Measurements from ENCODE around the gene LSM2.
"Not testable (repeated sequence)": the region's sequence is repeated elsewhere in the genome, so short reads cannot be mapped to it uniquely, and the experiment has no call there.

LSM2 gene

DNA sequence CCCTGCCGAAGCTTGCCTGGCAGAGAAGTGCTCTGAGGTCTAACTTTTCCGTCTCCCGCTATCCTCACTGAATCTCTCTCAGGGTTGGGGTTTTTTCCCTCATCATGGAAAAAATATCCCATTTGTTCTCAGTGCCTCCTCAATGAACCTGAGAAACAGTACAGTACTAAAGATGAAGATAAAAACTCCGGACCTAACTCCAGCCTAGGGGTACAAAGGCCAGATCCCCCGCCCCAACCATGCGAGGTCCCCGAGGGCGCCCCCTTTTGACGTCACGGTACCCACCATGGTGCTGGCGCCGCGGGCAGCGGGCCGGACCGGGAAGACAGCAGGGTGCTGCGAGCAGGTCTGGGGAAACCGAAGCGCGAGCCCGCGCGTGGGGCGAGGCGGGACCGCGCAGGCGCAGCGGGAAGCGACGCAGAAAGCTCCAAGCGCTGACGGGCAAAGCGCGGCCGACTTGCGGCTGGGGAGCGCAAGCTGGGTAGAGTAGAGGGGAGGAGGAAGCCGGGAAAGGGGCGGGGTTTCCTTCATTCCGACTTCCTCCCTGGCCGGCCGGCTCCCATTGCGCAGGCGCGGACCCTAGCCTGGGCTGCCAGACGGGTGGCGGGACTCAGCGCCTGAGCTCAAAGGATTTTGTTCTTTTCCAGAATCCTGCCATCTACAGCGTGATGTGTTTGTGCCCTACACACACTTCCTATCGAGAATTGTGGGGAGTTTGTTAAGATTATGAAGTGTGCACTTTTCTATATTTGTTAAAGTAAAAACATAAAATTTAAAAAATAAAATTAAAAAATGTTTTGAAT is at the start of gene LSM2:
LSM2 (minus strand) TSS at position 497 of the 803 bp plus-strand sequence; CDS start at position 288, 209 bp downstream.
- peak; percentile 96 to 98 for DNase-seq

DNA sequence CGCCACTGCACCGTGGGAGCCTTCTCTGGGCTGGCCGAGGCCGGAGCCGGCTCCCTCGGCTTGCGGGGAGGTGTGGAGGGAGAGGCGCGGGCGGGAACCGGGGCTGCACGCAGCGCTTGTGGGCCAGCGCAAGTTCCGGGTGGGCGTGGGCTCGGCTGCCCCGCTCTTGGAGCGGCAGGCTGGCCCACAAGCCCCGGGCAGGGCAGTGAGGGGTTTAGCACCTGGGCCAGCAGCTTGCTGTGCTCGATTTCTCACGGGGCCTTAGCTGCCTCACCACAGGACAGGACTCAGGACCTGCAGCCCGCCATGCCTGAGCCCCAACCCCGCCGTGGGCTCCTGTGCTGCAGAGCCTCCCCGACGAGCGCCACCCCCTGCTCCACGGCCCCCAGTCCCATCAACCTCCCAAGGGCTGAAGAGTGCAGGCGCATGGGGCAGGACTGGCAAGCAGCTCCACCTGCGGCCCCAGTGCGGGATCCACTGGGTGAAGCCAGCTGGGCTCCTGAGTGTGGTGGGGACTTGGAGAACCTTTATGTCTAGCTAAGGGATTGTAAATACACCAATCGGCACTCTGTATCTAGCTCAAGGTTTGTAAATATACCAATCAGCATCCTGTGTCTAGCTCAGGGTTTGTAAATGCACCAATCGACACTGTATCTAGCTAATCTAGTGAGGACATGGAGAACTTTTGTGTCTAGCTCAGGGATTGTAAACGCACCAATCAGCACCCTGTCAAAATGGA is 45.4 kb upstream of the LSM2 start:
- not testable (repeated sequence) for DNase-seq

DNA sequence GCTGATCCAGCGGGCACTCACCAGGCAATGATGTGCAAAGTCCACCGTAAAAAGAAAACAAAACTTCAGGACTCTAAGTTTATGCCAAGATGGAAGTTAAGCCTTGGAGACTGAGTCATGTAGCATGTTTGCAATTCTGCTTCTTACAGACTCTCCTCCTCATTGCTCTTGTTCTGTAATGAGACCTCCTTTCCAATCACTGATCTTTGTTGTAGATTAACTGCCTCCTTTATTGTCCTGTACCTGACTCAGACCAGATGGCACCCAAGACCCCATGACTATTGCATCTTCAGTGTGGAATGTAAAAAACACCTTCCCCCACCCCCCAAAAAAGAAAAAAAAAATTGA is 44.7 kb upstream of the LSM2 start:
- no peak for DNase-seq

DNA sequence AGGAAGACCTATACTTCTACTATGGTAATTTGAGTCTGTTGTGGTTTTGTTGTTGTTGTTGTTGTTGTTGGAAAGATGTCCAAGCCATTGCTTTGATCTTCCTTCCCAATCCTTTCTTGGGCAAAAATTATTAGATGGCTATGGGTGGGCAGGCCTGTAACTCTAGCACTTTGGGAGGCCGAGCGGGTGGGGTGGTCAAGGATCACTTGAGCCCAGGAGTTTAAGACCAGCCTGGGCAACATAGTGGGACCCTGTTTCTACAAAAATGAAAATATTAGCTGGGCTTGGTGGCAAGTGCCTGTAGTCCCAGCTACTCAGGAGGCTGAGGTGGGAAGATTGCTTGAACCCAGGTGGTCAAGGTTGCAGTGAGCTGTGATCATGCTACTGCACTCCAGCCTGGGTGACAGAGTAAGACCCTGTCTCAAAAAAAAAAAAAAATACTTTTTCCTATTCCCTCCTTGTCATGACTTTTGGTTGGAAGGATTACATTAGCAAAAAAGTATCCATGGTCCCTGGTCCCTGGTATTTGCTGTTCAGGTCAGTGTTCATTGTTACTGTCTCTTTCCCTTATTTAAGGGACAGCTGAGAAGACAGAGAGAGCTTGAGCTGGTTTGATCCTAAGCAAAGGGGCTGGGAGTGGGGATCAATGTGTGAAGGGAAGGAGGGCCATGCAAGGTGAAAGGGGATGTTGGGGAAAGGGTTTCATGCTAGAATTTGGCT is 44.2 kb upstream of the LSM2 start:
- DNase-seq = no peak

DNA sequence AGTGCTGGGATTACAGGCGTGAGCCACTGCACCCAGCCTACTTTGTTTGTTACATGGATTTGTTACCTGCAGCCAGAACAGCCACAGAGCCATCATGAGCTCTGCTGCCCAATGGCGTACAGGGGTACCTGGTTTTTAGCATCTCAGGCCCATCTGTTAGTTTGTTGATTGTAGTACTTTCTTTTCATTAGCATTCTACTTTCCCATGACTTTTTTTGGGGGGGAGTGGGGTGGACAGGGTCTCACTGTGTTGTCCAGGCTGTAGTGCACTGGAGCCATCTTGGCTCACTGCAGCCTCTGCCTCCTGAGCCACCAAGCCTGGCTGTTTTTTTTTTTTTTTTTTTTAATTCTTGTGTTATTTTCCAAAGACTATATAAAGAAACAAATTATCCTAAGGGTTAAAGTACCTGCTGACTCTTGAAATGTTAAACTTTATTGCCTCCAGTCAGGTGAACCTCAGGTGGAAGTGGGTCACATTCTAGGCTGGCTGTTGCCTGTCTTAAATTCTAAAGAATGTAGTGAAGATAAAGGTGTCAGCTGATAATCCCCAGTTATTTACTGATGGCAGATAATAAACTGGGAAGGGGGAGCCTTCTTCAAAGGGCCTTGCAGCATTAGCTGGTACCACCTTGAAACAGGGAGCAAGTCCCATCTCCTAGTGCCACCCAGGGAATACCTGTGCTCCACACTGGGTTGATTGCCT is 40.7 kb upstream of the LSM2 start:
- no peak for DNase-seq

DNA sequence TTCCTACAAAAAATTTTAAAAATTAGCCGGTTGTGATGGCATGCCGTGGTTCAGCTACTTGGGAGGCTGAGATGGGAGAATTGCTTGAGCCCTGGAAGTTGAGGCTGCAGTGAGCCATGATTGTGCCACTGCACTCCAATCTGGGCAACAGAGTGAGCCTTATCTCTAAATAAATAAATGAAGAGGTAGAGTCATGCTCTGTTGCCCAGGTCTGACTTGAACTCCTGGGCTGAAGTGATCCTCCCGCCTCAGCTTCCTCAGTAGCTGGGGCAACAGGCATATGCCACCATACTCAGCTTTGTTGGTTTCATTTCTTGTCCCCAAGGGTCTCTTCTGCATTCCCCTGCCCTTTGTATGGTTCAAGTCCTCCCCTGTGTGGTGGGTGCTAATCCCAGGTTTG is 37.7 kb upstream of the LSM2 start:
- DNase-seq = no peak

DNA sequence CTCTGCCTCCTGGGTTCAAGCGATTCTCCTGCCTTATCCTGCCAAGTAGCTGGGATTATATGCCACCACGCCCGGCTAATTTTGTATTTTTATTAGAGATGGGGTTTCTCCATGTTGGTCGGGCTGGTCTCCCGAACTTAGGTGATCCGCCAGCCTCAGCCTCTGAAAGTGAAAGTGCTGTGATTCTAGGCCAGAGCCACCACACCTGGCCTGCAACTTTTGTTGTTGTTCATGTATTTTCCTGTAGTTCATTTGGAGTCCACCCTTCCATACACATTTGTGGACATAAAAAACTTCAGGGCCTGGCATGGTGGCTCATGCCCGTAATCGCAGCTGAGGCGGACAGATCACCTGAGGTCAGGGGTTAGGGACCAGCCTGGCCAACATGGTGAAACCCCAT is 35.3 kb upstream of the LSM2 start:
- DNase-seq = no peak

DNA sequence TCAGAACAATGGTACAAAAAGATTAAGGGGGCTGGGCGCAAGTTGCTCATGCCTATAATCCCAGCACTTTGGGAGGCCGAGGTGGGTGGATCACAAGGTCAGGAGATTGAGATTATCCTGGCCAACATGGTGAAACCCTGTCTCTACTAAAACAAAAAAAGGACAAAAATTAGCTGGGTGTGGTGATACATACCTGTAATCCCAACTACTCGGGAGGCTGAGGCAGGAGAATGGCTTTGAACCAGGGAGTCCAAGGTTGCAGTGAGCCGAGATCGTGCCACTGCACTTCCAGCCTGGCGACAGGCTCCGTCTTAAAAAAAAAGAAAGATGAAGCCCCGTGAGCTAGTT is 33.0 kb upstream of the LSM2 start:
- not testable (repeated sequence) for DNase-seq

DNA sequence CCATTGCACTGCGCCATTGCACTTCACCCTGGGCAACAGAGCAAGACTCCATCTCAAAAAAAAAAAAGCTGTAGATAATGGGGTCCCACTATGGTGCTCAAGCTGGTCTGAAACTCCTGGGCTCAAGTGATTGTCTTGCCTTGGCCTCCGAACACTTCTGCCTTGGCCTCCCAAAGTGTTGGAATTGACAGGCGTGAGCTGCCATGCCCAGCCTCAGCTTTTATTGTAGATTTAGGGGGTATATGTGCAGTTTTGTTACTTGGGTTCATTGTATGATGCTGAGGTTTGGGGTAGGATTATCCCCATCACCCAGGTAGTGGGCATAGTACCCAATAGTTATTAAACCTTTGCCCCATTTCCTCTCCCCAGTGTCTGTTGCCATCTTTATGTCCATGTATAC is 32.2 kb upstream of the LSM2 start:
- no peak for DNase-seq

DNA sequence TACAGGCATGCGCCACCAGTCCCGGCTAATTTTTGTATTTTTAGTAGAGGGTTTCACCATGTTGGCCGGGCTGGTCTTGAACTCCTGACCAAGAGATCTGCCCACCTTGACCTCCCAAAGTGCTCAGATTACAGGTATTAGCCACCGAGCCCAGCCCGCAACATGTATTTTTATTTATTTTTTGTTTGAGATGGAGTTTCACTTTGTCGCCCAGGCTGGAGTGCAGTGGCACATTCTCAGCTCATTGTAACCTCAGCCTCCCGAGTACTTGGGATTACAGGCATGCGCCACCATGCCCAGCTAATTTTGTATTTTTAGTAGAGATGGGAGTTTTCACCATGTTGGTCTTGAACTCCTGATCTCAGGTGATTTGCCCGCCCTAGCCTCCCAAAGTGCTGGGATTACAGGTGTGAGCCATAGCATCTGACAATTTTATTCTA is 31.4 kb upstream of the LSM2 start:
- DNase-seq = not testable (repeated sequence)

DNA sequence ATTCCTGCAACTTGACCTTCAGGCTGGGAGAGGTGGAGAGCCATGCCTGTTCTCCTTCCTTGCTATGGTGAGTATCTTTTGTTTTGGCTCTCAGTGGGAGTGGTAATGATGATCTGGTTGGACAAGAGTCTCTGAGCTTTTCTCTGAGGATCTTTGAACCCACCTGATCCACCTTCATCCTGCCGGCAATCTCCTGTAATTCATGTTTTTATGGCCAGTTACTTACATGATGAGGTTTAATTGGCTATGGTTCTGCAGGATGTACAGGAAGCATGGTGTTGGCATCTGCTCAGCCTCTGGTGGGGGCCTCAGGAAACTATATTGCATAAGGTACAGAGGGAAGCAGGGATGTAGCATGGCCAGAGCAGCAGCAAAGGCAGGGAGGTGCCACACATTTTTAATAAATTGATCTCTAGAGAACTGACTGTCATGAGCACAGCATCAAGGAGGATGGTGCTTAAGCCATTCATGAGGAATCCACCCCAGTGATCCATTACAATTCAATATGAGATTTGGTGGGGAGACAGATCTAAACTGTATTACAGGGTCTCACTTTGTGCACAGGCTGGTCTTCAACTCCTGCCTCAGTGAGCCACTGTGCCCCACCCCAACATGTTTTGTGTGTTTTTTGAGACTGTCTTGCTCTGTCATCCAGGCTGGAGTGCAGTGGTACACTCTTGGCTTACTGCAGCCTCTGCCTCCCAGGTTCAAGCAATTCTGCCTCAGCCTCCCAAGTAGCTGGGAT is 30.8 kb upstream of the LSM2 start:
- DNase-seq = no peak

DNA sequence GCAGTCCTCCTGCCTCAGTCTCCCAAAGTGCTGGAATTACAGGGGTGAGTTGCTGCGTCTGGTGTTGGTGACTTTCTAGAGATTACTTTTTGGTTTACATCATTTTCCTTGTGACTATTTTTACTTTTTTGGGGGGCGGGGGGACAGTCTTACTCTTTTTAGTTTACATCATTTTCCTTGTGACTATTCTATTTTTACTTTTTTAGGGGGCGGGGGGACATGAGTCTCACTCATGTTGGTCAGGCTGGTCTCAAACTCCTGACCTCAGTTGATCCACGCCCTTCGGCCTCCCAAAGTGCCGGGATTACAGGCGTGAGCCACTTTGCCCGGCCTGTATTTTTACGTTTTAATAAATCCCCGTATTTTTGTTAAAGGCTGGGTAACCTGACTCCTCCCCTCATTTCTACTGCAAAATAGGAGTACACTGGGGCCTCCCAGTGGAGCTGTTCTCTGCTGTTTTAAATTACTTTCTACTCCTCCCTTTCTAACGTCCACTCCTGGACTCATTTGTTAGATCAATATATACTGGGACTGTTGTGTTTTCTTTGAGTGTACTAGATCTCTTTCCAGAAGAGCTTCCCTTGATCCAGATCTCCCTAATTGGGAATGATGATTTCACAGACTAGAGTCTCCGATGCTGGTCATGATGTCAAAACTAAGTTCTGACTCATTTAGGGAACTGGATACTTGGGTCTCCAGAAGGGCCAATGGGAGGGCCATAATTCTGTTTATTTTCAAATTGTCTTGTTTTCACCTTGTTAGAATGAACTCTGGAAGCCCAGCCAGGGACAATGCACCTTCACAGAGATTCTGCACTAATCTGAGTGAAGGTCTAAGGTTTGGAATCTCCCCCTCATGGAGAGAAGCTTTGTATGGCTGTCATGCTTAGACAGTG is 30.0 kb upstream of the LSM2 start:
- DNase-seq = no peak

DNA sequence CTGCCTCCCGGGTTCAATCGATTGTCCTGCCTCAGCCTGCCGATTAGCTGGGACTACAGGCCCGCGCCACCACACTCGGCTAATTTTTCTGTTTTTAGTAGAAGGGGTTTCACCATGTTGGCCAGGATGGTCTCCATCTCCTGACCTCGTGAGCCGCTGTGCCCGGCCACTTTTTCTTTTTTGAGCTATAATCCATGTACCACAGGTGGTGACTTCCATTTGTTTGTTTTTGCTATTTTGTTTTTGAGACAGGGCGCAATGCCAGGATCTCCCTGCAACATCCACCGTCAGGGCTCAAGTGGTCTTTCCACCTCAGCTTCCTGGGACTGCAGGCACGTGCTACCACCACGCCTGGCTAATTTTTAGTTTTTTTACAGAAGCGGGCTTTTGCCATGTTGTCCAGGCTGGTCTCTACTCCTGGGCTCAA is 29.3 kb upstream of the LSM2 start:
- no peak for DNase-seq

DNA sequence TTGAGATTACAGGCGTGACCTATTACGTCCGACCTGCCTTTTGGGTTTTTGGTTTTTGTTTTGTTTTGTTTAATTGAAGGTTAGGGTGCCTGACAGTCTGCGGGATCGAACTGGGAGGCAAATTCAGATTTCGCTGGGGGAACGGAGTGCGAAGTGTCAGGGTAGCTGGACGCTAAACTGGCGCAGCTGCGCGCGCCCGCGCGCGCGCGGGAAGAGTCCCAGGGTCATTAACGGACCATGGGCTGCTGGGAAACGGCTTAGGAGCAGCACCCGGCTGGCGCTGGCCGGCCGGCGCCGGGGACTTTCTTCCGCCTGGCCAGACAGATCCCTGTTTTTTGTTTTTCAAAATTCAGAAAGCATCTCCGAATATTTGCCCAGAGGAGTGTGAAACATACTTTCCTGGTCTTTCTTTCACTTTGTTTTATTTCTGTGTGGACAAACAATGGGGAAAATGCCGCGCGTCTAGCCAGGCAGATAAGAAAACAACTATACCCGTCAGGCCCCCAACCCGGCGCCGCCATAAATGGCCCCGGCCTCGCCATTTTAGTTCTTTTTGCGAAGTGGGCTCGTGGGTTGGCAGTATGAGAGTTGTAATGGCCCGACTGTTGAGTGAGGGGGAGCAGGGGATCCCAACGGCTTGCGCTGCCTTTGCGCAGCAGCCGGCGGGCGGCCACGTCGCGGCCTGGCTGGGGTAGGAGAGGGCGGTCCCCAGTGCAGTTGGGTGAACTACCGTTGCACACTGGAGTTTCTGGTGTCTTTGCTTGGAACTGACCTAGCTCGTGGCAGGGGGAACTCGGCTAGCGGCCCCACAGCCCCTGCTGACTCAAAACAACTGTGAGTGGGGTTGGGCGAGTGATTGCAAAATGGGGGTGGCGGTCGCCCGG is 27.8 kb upstream of the LSM2 start:
- DNase-seq = peak; percentile 80 to 81

DNA sequence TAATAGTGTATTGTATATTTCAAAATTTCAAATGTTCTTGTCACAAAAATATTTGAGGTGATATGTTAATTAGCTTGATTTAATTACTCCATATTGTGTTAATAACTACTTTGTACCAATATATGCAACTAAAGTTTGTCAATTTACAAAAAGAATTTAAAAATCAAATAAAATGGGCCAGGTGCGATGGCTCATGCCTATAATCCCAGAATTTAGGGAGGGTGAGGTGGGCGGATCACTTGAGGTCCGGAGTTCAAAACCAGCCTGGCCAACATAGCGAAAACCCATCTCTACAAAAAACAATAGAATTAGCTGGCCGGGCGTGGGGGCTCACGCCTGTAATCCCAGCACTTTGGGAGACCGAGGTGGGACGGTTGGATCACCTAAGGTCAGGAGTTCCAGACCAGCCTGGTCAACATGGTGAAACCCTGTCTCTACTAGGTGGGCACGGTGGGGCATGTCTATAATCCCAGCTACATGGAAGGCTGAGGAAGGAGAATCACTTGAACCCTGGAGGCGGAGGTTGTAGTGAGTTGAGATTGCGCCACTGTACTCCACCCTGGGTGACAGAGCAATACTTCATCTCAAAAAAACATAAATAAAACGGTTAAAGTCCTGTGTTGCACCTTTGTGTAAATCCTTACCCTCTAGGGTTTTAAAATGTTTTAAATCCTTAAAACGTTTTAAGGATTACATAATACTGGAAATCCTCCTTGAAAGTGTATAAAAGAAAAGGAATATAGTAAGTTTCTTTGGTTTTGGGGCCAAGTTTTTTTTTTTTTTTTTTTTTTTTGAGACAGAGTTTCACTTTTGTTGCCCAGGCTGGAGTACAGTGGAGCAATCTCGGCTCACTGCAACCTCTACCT is 24.8 kb upstream of the LSM2 start:
- DNase-seq = no peak

DNA sequence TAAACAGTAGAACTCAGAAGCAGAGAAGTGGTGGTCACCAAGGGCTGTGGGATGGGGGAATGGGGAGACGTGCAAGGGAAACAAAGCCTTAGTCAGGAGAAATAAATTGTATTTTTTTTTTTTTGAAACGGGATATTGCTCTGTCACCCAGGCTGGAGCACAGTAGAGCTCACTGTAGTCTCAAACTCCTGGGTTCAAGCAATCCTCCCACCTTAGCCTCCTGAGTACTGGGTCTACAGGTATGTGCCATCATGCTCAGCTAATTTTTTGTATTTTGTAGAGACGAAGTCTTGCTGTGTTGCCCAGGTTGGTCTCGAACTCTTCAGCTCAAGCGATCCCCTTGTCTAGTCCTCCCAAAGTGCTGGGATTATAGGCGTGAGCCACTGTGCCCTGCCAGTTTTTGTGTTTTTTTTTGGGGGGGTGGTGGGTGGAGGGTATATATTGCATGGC is 24.1 kb upstream of the LSM2 start:
- DNase-seq = no peak

DNA sequence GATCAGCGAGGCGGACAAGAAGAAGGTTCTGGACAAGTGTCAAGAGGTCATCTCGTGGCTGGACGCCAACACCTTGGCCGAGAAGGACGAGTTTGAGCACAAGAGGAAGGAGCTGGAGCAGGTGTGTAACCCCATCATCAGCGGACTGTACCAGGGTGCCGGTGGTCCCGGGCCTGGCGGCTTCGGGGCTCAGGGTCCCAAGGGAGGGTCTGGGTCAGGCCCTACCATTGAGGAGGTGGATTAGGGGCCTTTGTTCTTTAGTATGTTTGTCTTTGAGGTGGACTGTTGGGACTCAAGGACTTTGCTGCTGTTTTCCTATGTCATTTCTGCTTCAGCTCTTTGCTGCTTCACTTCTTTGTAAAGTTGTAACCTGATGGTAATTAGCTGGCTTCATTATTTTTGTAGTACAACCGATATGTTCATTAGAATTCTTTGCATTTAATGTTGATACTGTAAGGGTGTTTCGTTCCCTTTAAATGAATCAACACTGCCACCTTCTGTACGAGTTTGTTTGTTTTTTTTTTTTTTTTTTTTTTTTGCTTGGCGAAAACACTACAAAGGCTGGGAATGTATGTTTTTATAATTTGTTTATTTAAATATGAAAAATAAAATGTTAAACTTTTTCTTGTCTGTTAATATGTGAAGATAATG is 23.0 kb upstream of the LSM2 start:
- DNase-seq = no peak

DNA sequence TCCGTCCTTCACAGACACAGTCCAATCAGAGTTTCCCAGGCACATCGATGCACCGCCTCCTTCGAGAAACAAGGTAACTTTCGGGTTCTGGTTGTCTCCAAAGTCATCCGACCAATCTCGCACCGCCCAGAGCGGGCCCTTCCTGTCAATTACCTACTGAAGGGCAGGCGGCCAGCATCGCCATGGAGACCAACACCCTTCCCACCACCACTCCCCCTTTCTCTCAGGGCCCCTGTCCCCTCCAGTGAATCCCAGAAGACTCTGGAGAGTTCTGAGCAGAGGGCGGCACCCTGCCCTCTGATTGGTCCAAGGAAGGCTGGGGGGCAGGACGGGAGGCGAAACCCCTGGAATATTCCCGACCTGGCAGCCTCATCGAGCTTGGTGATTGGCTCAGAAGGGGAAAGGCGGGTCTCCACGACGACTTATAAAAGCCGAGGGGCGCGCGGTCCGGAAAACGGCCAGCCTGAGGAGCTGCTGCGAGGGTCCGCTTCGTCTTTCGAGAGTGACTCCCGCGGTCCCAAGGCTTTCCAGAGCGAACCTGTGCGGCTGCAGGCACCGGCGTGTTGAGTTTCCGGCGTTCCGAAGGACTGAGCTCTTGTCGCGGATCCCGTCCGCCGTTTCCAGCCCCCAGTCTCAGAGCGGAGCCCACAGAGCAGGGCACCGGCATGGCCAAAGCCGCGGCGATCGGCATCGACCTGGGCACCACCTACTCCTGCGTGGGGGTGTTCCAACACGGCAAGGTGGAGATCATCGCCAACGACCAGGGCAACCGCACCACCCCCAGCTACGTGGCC is 20.7 kb upstream of the LSM2 start, which contains the start of gene HSPA1B:
HSPA1B (plus strand) TSS at position 453 of the 794 bp plus-strand sequence; CDS start at position 666, 213 bp downstream.
- DNase-seq = peak; percentile 80 to 86
